Lower leg skin (tissue), 3 donors: Measurements from ENCODE around the gene SPDYE4.

Source experiments
- POLR2A ChIP-seq, 2 donors: fragments of 450-650 bp; IDR thresholded peaks; one replicate each; pipeline ENCODE4 v1.6.1; 2016 to 2017; ENCODE audit warnings: antibody characterized with exemption in 2 of 2, mild to moderate bottlenecking in 1 of 2, moderate library complexity in 1 of 2
- TF ChIP-seq, protein P1 (sequence below), 3 donors: fragments of 450-650 bp; IDR thresholded peaks; one replicate each; pipeline ENCODE4 v1.5.1; 2016; ENCODE audit warnings: antibody characterized with exemption in 3 of 3, mild to moderate bottlenecking in 3 of 3, moderate library complexity in 2 of 3

DNA sequence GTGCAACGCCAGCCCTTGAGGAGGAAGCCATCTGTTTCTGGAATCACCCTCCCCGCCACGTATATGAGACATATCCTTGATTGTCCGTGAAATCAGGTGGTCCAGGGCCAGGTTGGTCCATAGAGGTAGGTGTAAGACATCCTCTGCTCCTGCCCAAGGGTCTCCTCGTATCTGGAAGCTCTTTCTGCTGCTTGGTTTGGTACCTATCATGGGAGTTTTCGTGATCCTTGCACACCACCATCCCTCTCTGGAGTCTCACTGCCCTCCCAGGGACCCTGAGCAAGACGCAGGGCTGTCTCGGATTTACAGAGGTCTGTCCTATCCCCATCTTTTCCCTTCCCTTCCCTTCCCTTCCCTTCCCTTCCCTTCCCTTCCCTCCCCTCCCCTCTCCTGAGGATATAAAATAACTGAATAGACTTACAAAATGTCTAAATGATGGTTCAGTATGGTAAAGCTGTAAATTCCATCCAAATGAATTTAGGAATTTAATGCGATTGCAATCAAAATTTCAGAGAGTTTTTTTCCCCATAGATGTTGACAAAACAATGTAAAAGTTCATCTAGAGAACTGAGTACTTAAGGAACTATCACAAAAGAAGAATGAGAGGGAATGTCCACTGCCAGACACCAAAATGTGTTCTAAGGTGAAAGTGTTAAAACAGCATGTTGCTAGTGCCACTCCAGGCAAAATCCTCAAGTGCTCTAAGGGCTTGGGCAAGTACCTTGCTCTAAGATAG, 11.7 kb downstream of the SPDYE4 start:
- no peak for TF ChIP-seq POLR2A (IDR thresholded peaks at IDR 0.05)
- TF ChIP-seq, protein P1, sequence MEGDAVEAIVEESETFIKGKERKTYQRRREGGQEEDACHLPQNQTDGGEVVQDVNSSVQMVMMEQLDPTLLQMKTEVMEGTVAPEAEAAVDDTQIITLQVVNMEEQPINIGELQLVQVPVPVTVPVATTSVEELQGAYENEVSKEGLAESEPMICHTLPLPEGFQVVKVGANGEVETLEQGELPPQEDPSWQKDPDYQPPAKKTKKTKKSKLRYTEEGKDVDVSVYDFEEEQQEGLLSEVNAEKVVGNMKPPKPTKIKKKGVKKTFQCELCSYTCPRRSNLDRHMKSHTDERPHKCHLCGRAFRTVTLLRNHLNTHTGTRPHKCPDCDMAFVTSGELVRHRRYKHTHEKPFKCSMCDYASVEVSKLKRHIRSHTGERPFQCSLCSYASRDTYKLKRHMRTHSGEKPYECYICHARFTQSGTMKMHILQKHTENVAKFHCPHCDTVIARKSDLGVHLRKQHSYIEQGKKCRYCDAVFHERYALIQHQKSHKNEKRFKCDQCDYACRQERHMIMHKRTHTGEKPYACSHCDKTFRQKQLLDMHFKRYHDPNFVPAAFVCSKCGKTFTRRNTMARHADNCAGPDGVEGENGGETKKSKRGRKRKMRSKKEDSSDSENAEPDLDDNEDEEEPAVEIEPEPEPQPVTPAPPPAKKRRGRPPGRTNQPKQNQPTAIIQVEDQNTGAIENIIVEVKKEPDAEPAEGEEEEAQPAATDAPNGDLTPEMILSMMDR (IDR thresholded peaks at IDR 0.05) = no peak
